Ascending aorta (tissue), 2 donors: ENCODE data around the gene CKS2. TPM values are rescaled to one million over a fixed set of nuclear protein-coding genes. Genes with fewer than 3 reads are reported as not detected.

Experiments
- DNase-seq, 2 donors: peaks; one replicate each; pipeline ENCODE4 v3.0.0-alpha.2; 2019; ENCODE audit warnings: low spot score in 2 of 2
- H3K27ac ChIP-seq, 2 donors: fragments of 200-600 bp; sonication (generic); one replicate each; pipeline ENCODE4 v1.5.1; 2016 to 2017; ENCODE audit warnings: mild to moderate bottlenecking in 1 of 2
- H3K27me3 ChIP-seq: fragments of 200-600 bp; sonication (generic); one replicate; pipeline ENCODE4 v1.5.1; 2017
- H3K36me3 ChIP-seq, 2 donors: fragments of 200-600 bp; sonication (generic); one replicate each; pipeline ENCODE4 v1.5.1; 2016
- H3K4me1 ChIP-seq, 2 donors: fragments of 200-600 bp; sonication (generic); one replicate each; pipeline ENCODE4 v1.5.1; 2016 to 2017; ENCODE audit warnings: mild to moderate bottlenecking in 1 of 2
- H3K4me3 ChIP-seq, 2 donors: fragments of 200-600 bp; sonication (generic); one replicate each; pipeline ENCODE4 v1.5.1; 2016 to 2017; ENCODE audit warnings: mild to moderate bottlenecking in 1 of 2
- H3K9me3 ChIP-seq, 2 donors: fragments of 200-600 bp; sonication (generic); one replicate each; pipeline ENCODE4 v1.5.1; 2016
- intact Hi-C: fragments of 100-400 bp; cut with DNase I; formaldehyde crosslinking; loops from one replicate; pipeline ENCODE4 v1.15.1; 2023
- total RNA-seq: library from RNA; depleted of rRNA; stranded (reverse); fragments of >200 nt; gene quantifications from one replicate; pipeline ENCODE4 v1.1.0, GENCODE V29; 2016
- TF ChIP-seq, protein P1 (sequence below), 3 experiments: fragments of 200-600 bp in 2 of 3; fragments of 450-650 bp in 1 of 3; sonication (generic) in 2 of 3; IDR thresholded peaks; one replicate each; pipeline ENCODE4 v1.5.1; 2016 to 2019; ENCODE audit warnings: antibody characterized with exemption in 3 of 3, mild to moderate bottlenecking in 1 of 3, moderate library complexity in 1 of 3

CKS2 gene
- total RNA-seq, 1 donor from 2014 or later, result not detected

DNA sequence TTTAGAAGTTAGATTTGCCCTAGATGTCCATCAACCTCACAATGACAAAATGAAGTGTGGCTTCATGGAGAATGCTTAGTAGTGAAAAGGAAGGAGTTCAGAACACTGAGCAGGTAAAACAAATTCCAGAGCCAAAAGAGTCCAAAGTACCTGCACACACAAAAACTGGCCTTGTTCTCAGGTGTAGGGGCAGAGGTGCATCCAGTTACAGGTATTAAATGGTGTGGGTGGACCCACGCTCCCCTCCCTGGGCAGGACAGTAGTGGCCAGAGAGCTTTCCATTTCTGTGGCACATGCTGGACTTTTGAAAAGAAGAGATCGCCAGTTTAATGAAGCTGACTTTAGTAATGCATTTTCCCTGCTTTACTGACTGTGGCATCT lies 54.5 kb downstream of the CKS2 start:
- TF ChIP-seq, protein P1, sequence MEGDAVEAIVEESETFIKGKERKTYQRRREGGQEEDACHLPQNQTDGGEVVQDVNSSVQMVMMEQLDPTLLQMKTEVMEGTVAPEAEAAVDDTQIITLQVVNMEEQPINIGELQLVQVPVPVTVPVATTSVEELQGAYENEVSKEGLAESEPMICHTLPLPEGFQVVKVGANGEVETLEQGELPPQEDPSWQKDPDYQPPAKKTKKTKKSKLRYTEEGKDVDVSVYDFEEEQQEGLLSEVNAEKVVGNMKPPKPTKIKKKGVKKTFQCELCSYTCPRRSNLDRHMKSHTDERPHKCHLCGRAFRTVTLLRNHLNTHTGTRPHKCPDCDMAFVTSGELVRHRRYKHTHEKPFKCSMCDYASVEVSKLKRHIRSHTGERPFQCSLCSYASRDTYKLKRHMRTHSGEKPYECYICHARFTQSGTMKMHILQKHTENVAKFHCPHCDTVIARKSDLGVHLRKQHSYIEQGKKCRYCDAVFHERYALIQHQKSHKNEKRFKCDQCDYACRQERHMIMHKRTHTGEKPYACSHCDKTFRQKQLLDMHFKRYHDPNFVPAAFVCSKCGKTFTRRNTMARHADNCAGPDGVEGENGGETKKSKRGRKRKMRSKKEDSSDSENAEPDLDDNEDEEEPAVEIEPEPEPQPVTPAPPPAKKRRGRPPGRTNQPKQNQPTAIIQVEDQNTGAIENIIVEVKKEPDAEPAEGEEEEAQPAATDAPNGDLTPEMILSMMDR (IDR thresholded peaks at IDR 0.05), result no peak
- Histone ChIP-seq H3K4me3 (no peak overlapping the region), H3K27me3 (no peaks in the 10 kb centered on the region), H3K4me1 (no peaks in the 10 kb centered on the region), H3K27ac (no peak overlapping the region), H3K36me3 (peaks cover 12 to 27% of the 10 kb centered on the region in 2 donors), H3K9me3 (no peaks in the 10 kb centered on the region)
- no peak for DNase-seq
- intact Hi-C loops, result no loop called here

Other genes with a start within 250 kb of the CKS2 start
- gene SHC3, start 132.4 kb upstream of the CKS2 start, total RNA-seq, result 0.85 TPM
- 27.8 TPM for gene SECISBP2, start 7.3 kb downstream of the CKS2 start, total RNA-seq
- 13.5 TPM for gene SEMA4D, start 186.9 kb downstream of the CKS2 start, total RNA-seq